ENCODE results near the gene SMYD3.

DNA sequence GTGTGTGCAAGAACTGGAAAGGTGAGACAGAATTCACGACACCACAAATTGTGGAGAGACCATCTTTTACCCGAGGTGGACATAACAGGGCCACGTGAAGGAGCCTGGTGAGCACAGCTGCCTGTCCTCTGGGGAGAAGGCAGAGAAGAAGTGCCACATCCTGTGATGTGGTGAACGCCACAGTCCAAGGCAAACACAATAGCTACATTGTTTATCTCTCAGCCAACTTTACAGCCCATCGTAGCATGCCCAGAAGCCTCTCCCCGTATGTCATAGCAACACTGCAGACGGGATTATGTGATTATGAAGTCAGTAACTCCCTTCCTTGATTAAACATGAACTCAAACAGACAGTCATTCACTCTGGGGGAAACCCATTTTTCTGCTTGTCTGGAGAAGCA, 612.2 kb downstream of the SMYD3 start:
- TF ChIP-seq CTCF (IDR thresholded peaks at IDR 0.05): no peak
- no peak for TF ChIP-seq POLR2A (IDR thresholded peaks at IDR 0.05)
